Measurements from ENCODE around the gene CCDC92. TPM values are rescaled to one million over a fixed set of nuclear protein-coding genes. Genes with fewer than 3 reads are reported as not detected.

The CCDC92 gene
- total and polyA plus RNA-seq, 3 donors from 2014 or later: 63.6 to 140 (median 79.1) TPM

- Histone ChIP-seq H3K4me1 (no peaks in the 10 kb centered on the region), H3K9me3 (no peaks in the 10 kb centered on the region), H3K36me3 (ENCODE audit: low read depth, missing control alignments) (no peaks in the 10 kb centered on the region), H3K27ac (no peak overlapping the region), H3K4me3 (no peak overlapping the region), H3K27me3 (no peaks in the 10 kb centered on the region)
- intact Hi-C loops (cut with DNase I; ENCODE audit: low total_unique reads): no loop called here
- no peak for DNase-seq
- no peak for TF ChIP-seq POLR2A (IDR thresholded peaks at IDR 0.05)
- no peak for TF ChIP-seq CTCF (IDR thresholded peaks at IDR 0.05)
- 66 to 73% methylated on average over 21 to 22 of the region's 22 CpGs for WGBS, 2 donors
Observed at GRCh38 chr12:123886931-123887582, 85.6 kb downstream of the CCDC92 start.

DNA sequence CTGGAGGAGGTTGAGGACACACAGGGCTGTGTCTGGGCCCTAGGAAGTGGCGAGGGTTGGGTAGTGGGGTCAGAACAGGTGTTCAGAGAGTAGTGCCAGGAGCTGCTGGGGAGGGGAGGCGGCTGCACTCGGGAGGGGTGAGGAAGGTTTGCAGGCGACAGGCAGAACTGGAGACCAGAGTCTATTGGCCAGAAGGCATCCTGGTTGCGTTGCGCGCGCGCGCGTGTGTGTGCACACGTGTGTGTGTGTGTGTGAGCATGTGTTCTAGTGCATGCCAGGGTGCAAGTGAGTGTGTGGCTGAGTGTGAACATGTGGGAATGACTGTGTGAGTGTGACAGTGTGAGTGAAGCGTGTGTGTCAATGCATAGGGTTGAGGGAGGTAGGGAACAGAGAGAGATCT, 86.4 kb downstream of the CCDC92 start:
- no peaks in the 10 kb centered on the region for H3K27me3 ChIP-seq
- no peaks in the 10 kb centered on the region for H3K36me3 ChIP-seq (ENCODE audit: low read depth, missing control alignments)
- TF ChIP-seq CTCF (IDR thresholded peaks at IDR 0.05) (no peak), POLR2A (IDR thresholded peaks at IDR 0.05) (no peak)
- DNase-seq: no peak
- H3K9me3 ChIP-seq: no peaks in the 10 kb centered on the region
- intact Hi-C loops (cut with DNase I; ENCODE audit: low total_unique reads): no loop called here
- no peaks in the 10 kb centered on the region for H3K4me1 ChIP-seq
- H3K27ac ChIP-seq: no peak overlapping the region
- no peak overlapping the region for H3K4me3 ChIP-seq
- 82 to 87% methylated on average over 13 of the region's 13 CpGs for WGBS, 2 donors

Small RNAs within 50 kb of the gene (small RNA-seq; reads per million reads assigned to genes)
- 0 reads per million in 2 donors for gene AC068790.4
- 0 reads per million in 2 donors for gene AC068790.6

Other genes starting within 250 kb of the CCDC92 start
- 10 to 100 TPM; 15.4 to 29.3 TPM for gene DNAH10, start 210.5 kb downstream of the CCDC92 start, total RNA-seq
- 24.3 TPM for gene DNAH10, start 210.5 kb downstream of the CCDC92 start, polyA plus RNA-seq (ENCODE audit: insufficient read depth, low read depth, low replicate concordance)
- gene ZNF664, start 384 bp upstream of the CCDC92 start, total RNA-seq: 10 to 100 TPM; 55.9 to 69.6 TPM
- 63.4 TPM for gene ZNF664, start 384 bp upstream of the CCDC92 start, polyA plus RNA-seq (ENCODE audit: insufficient read depth, low read depth, low replicate concordance)

Data from testis (tissue), 3 donors.